HepG2 (cell line): ENCODE data around the gene ENGASE. TPM values are rescaled to one million over a fixed set of nuclear protein-coding genes. Genes with fewer than 3 reads are reported as not detected.

ENCODE experiments used
- ASH2L ChIP-seq: fragments of 300-600, 200-600 bp; sonication (generic); IDR thresholded peaks from 2 replicates; pipeline ENCODE4 v1.7.0; 2017; ENCODE audit warnings: low read depth, mild to moderate bottlenecking, moderate library complexity, mixed read lengths, low read length; ENCODE audit not compliant: insufficient read length
- FOXO1 ChIP-seq: sonication (generic); formaldehyde crosslinking; IDR thresholded peaks from 2 replicates; pipeline ENCODE4 v1.4.0; 2020; ENCODE audit warnings: missing genetic modification reagents
- GATAD2A ChIP-seq: IDR thresholded peaks from 2 replicates; pipeline ENCODE4 v1.6.1; 2016
- GRHL1 ChIP-seq: sonication (generic); formaldehyde crosslinking; conservative IDR thresholded peaks from 2 replicates; pipeline ENCODE4 v1.8.0; 2022; ENCODE audit warnings: missing genetic modification reagents
- KAT8 ChIP-seq: IDR thresholded peaks from 2 replicates; pipeline ENCODE4 v1.6.1; 2016; ENCODE audit warnings: missing genetic modification reagents, missing compliant biosample characterization
- NR2F6 ChIP-seq, 2 experiments: IDR thresholded peaks; 2 replicates each; pipeline ENCODE4 v1.6.1; 2016; ENCODE audit warnings: antibody characterized with exemption in 1 of 2, mild to moderate bottlenecking in 1 of 2
- RARA ChIP-seq: IDR thresholded peaks from 2 replicates; pipeline ENCODE4 v1.6.1; 2016; ENCODE audit warnings: missing genetic modification reagents, missing compliant biosample characterization
- TBX3 ChIP-seq: fragments of 450-650 bp; IDR thresholded peaks from 2 replicates; pipeline ENCODE4 v1.6.1; 2017; ENCODE audit warnings: antibody characterized with exemption, mild to moderate bottlenecking, inconsistent platforms, borderline replicate concordance
- ZC3H4 ChIP-seq: sonication (generic); formaldehyde crosslinking; IDR thresholded peaks from 2 replicates; pipeline ENCODE4 v1.4.0; 2020; ENCODE audit warnings: missing genetic modification reagents, borderline replicate concordance
- ZEB1 ChIP-seq: IDR thresholded peaks from 2 replicates; pipeline ENCODE4 v1.6.1; 2012; ENCODE audit warnings: mild to moderate bottlenecking, low read depth, inconsistent platforms; ENCODE audit not compliant: insufficient replicate concordance
- ZHX2 ChIP-seq, 2 experiments: sonication (generic) in 1 of 2; formaldehyde crosslinking in 1 of 2; IDR thresholded peaks; 2 replicates each; pipeline versions ENCODE4 v1.6.1 to v1.9.0; 2014 to 2022; ENCODE audit warnings: antibody characterized with exemption in 1 of 2, borderline replicate concordance in 1 of 2, inconsistent platforms in 1 of 2, low read depth in 1 of 2, missing genetic modification reagents in 1 of 2
- ZKSCAN1 ChIP-seq: fragments of 150-350 bp; IDR thresholded peaks from 2 replicates; pipeline ENCODE4 v1.6.1; 2014; ENCODE audit warnings: low read length
- ZNF17 ChIP-seq: sonication (generic); formaldehyde crosslinking; IDR thresholded peaks from 2 replicates; pipeline ENCODE4 v1.5.0; 2020; ENCODE audit warnings: mild to moderate bottlenecking, missing genetic modification reagents
- ZNF276 ChIP-seq: sonication (generic); formaldehyde crosslinking; IDR thresholded peaks from 2 replicates; pipeline ENCODE4 v1.4.0; 2020; ENCODE audit warnings: mild to moderate bottlenecking, low read depth, missing genetic modification reagents
- ZNF326 ChIP-seq: sonication (generic); formaldehyde crosslinking; IDR thresholded peaks from 2 replicates; pipeline ENCODE4 v1.4.0; 2020; ENCODE audit warnings: missing genetic modification reagents, borderline replicate concordance
- ZNF441 ChIP-seq: sonication (generic); formaldehyde crosslinking; IDR thresholded peaks from 2 replicates; pipeline ENCODE4 v1.7.0; 2021; ENCODE audit warnings: missing genetic modification reagents, borderline replicate concordance
- ZNF605 ChIP-seq: sonication (generic); formaldehyde crosslinking; IDR thresholded peaks from 2 replicates; pipeline ENCODE4 v1.8.0; 2022; ENCODE audit warnings: mild to moderate bottlenecking, missing genetic modification reagents
- ZNF614 ChIP-seq: IDR thresholded peaks from 2 replicates; pipeline ENCODE4 v1.6.1; 2018; ENCODE audit warnings: missing biosample characterization, missing genetic modification reagents, inconsistent platforms, borderline replicate concordance
- ZNF768 ChIP-seq: sonication (generic); formaldehyde crosslinking; IDR thresholded peaks from 2 replicates; pipeline ENCODE4 v1.4.0; 2020; ENCODE audit warnings: missing genetic modification reagents
- polyA plus RNA-seq, 8 experiments: library from polyadenylated mRNA; depleted of rRNA in 3 of 8; stranded (reverse) in 7 of 8; unstranded in 1 of 8; fragments of >200 nt; fragmentation: Illumina TruSeq in 4 of 8; extraction: Trizol in 4 of 8; gene quantifications; 2 replicates each; pipeline versions ENCODE4 v1.2.1 to v1.2.3, GENCODE V29; 2011 to 2016; ENCODE audit warnings: low read depth in 4 of 8, missing spikeins in 1 of 8, mixed read lengths in 1 of 8; ENCODE audit not compliant: insufficient read depth in 1 of 8
- total RNA-seq, 5 experiments: library from RNA; depleted of rRNA; stranded (reverse); fragments of >200 nt; fragmentation: Illumina TruSeq; extraction: Trizol; gene quantifications; 2 replicates each; pipeline ENCODE4 v1.2.3, GENCODE V29; 2016; ENCODE audit warnings: low read depth in 1 of 5

Gene ENGASE
- total and polyA plus RNA-seq, 2 of the 13 experiments (the other 11 are each of a cell fraction or from before 2014, with no cell fraction given) = 10.6 to 18.1 TPM

GRCh38 chr17:79027274-79027924 lies 47.2 kb upstream of the ENGASE start (continued):
- TF ChIP-seq ZNF768 (CRISPR knock-in tag) = no peak; the same call in 1 of the 2 replicates
- no peak for TF ChIP-seq ZHX2 (IDR thresholded peaks at IDR 0.05; ENCODE audit: low read depth)
- no peak for TF ChIP-seq ZHX2 (CRISPR knock-in tag; IDR thresholded peaks at IDR 0.05; ENCODE audit: borderline replicate concordance)
- TF ChIP-seq ZKSCAN1 = 0 out of 2 replicates have a peak, but pooled peaks have one; percentile 5
- no peak for TF ChIP-seq GRHL1 (CRISPR knock-in tag)
- TF ChIP-seq NR2F6 (IDR thresholded peaks at IDR 0.05) = peak; percentile 66
- TF ChIP-seq NR2F6 (CRISPR knock-in tag; IDR thresholded peaks at IDR 0.05) = peak; percentile 82
- TF ChIP-seq FOXO1 = peak; percentile 40; the same call in 1 of the 2 replicates
- no peak for TF ChIP-seq ASH2L
- TF ChIP-seq GATAD2A (CRISPR knock-in tag) = peak; percentile 86
- TF ChIP-seq ZNF326 (CRISPR knock-in tag) = no peak
- no peak; the same call in 1 of the 2 replicates for TF ChIP-seq ZNF441 (CRISPR knock-in tag)
- TF ChIP-seq ZNF276 = 0 out of 2 replicates have a peak, but pooled peaks have one; percentile 57
- TF ChIP-seq ZNF614 = peak; percentile 74; the same call in 1 of the 2 replicates
- TF ChIP-seq ZC3H4 (CRISPR knock-in tag) = peak; percentile 97
- TF ChIP-seq KAT8 (CRISPR knock-in tag) = peak; percentile 71; the same call in 1 of the 2 replicates
- no peak for TF ChIP-seq ZEB1
- TF ChIP-seq RARA (CRISPR knock-in tag) = peak; percentile 62; the same call in 1 of the 2 replicates
- 0 out of 2 replicates have a peak, but pooled peaks have one; percentile 17 for TF ChIP-seq TBX3
- peak; percentile 90 for TF ChIP-seq ZNF605 (CRISPR knock-in tag)
- 0 out of 2 replicates have a peak, but pooled peaks have one; percentile 24 for TF ChIP-seq ZNF17 (CRISPR knock-in tag)
